ENCODE results near the gene REEP5. TPM values are rescaled to one million over a fixed set of nuclear protein-coding genes. Genes with fewer than 3 reads are reported as not detected.

The REEP5 gene
- polyA plus RNA-seq, 3 donors: 83.6 to 200 (median 193) TPM

DNA sequence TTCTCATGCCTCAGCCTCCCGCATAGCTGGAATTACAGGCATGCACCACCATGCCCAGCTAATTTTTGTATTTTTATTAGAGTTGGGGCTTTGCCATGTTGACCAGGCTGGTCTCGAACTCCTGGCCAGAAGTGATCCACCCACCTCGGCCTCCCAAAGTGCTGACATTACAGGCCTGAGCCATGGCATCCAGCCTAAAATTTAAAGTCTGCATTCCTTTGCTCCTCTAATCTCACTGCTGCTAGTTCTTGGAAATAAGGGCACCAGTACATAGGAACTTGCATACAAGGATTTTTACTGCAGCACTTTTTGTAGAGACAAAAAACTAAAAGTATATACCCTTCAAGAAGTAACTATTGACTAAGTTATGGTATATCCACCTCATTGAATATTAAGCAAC lies 34.6 kb upstream of the REEP5 start:
- H3K4me3 Mint-ChIP-seq: no peak overlapping the region
- Histone ChIP-seq H3K9me3 (replicated peaks in 1 of 2; ENCODE audit: control insufficient read depth in 1 of 2, insufficient read depth in 1 of 2, low read length in 2 of 2) (no peaks in the 10 kb centered on the region), H2AFZ (ENCODE audit: insufficient read depth, low read depth, low read length, poor library complexity, severe bottlenecking) (no peak overlapping the region), H3K79me2 (ENCODE audit: insufficient read depth, low read length) (no peaks in the 10 kb centered on the region), H3K4me3 (replicated peaks in 1 of 3; ENCODE audit: low read depth in 2 of 3, low read length in 3 of 3) (no peak overlapping the region), H3K27me3 (ENCODE audit: control insufficient read depth in 2 of 2, insufficient read depth in 2 of 2, low read length in 2 of 2) (peaks cover 3 to 4% of the 10 kb centered on the region in 2 donors), H3K36me3 (replicated peaks in 1 of 2; ENCODE audit: control insufficient read depth in 1 of 2, insufficient read depth in 2 of 2, low read length in 2 of 2) (no peaks in the 10 kb centered on the region), H3K27ac (ENCODE audit: low read depth in 1 of 2, low read length in 2 of 2) (no peak overlapping the region), H3K4me1 (ENCODE audit: control insufficient read depth in 1 of 2, insufficient read depth in 2 of 2, low read length in 2 of 2) (peaks cover 17 to 26% of the 10 kb centered on the region in 2 donors), H4K20me1 (ENCODE audit: insufficient read depth, low read length) (no peaks in the 10 kb centered on the region), H3K9ac (ENCODE audit: insufficient read depth, low read length, poor library complexity, severe bottlenecking) (no peak overlapping the region), H3K4me2 (replicated peaks; ENCODE audit: extremely low read depth, low read length, poor library complexity, severe bottlenecking) (no peak overlapping the region)
- no CpG with 5 or more reads among the region's 3 CpGs for WGBS (ENCODE audit: insufficient coverage)
- H3K27me3 Mint-ChIP-seq (ENCODE audit: low read depth in 3 of 3): peaks cover 6 to 19% (median 14%) of the 10 kb centered on the region in 3 donors
- H3K4me1 Mint-ChIP-seq: peaks cover 27% of the 10 kb centered on the region
- no peak for DNase-seq
- intact Hi-C loops (cut with micrococcal nuclease): no loop called here
- H3K27ac Mint-ChIP-seq: no peak overlapping the region
- no peaks in the 10 kb centered on the region for H3K36me3 Mint-ChIP-seq
- peaks cover 0 to 10% (median 4%) of the 10 kb centered on the region in 7 donors for H3K9me3 Mint-ChIP-seq
- TF ChIP-seq, protein P1, sequence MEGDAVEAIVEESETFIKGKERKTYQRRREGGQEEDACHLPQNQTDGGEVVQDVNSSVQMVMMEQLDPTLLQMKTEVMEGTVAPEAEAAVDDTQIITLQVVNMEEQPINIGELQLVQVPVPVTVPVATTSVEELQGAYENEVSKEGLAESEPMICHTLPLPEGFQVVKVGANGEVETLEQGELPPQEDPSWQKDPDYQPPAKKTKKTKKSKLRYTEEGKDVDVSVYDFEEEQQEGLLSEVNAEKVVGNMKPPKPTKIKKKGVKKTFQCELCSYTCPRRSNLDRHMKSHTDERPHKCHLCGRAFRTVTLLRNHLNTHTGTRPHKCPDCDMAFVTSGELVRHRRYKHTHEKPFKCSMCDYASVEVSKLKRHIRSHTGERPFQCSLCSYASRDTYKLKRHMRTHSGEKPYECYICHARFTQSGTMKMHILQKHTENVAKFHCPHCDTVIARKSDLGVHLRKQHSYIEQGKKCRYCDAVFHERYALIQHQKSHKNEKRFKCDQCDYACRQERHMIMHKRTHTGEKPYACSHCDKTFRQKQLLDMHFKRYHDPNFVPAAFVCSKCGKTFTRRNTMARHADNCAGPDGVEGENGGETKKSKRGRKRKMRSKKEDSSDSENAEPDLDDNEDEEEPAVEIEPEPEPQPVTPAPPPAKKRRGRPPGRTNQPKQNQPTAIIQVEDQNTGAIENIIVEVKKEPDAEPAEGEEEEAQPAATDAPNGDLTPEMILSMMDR (IDR thresholded peaks at IDR 0.05): no peak

DNA sequence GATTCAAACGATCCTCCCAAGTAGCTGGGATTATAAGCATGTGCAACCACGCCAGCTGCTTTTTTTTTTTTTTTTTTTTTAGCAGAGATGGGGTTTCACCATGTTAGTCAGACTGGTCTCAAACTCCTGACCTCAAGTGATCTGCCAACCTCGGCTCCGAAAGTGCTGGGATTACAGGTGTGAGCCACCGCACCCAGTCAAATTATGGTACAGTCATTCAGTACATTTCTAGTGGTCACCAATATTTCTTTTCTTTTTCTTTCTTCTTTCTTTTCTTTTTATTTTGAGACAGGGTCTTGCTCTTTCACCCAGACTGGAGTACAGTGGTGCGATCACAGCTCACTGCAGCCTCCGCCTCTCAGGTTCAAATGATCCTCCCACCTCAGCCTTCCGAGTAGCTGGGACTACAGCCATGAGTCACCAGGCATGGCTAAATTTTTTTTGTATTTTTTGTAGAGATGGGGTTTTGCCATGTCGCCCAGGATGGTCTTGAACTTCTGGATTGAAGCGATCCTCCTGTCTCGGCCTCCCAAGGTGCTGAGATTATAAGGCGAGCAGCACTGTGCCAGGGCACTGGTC lies 29.2 kb upstream of the REEP5 start:
- Histone ChIP-seq H3K4me1 (ENCODE audit: control insufficient read depth in 1 of 2, insufficient read depth in 2 of 2, low read length in 2 of 2) (no peaks in the 10 kb centered on the region), H3K9ac (ENCODE audit: insufficient read depth, low read length, poor library complexity, severe bottlenecking) (no peak overlapping the region), H3K36me3 (replicated peaks in 1 of 2; ENCODE audit: control insufficient read depth in 1 of 2, insufficient read depth in 2 of 2, low read length in 2 of 2) (no peaks in the 10 kb centered on the region), H3K9me3 (replicated peaks in 1 of 2; ENCODE audit: control insufficient read depth in 1 of 2, insufficient read depth in 1 of 2, low read length in 2 of 2) (no peaks in the 10 kb centered on the region), H3K4me2 (replicated peaks; ENCODE audit: extremely low read depth, low read length, poor library complexity, severe bottlenecking) (no peak overlapping the region), H3K27ac (ENCODE audit: low read depth in 1 of 2, low read length in 2 of 2) (no peak overlapping the region), H3K79me2 (ENCODE audit: insufficient read depth, low read length) (no peaks in the 10 kb centered on the region), H3K27me3 (ENCODE audit: control insufficient read depth in 2 of 2, insufficient read depth in 2 of 2, low read length in 2 of 2) (peaks cover 6 to 14% of the 10 kb centered on the region in 2 donors), H3K4me3 (replicated peaks in 1 of 3; ENCODE audit: low read depth in 2 of 3, low read length in 3 of 3) (no peak overlapping the region), H4K20me1 (ENCODE audit: insufficient read depth, low read length) (no peaks in the 10 kb centered on the region), H2AFZ (ENCODE audit: insufficient read depth, low read depth, low read length, poor library complexity, severe bottlenecking) (no peak overlapping the region)
- H3K4me1 Mint-ChIP-seq: peaks cover 6% of the 10 kb centered on the region
- H3K27me3 Mint-ChIP-seq (ENCODE audit: low read depth in 3 of 3): peaks cover 20 to 48% (median 23%) of the 10 kb centered on the region in 3 donors
- no peak overlapping the region for H3K27ac Mint-ChIP-seq
- no peak overlapping the region for H3K4me3 Mint-ChIP-seq
- WGBS (ENCODE audit: insufficient coverage): 93% methylated on average over 5 of the region's 12 CpGs
- no peak for DNase-seq
- H3K9me3 Mint-ChIP-seq: peaks cover 0 to 10% (median 6%) of the 10 kb centered on the region in 7 donors
- no peaks in the 10 kb centered on the region for H3K36me3 Mint-ChIP-seq
- TF ChIP-seq, protein P1 (IDR thresholded peaks at IDR 0.05): no peak
- intact Hi-C loops (cut with micrococcal nuclease): no loop called here

Measured in CD14-positive monocyte (primary cell).